WTC11 (cell line): ENCODE measurements around the gene FBN2. TPM values are rescaled to one million over a fixed set of nuclear protein-coding genes. Genes with fewer than 3 reads are reported as not detected.

Experiments used
- ATAC-seq: fragments of 200-7000 bp; cut with Tn5 transposase; 2 replicates; pipeline ENCODE4 v1.10.0; 2021; ENCODE audit warnings: mild to moderate bottlenecking, moderate library complexity
- CTCF ChIA-PET: fragments of 300-600 bp; sonication (Branson Sonifier 250); formaldehyde crosslinking; loops from one replicate; lab custom pipeline; 2021; ENCODE audit warnings: antibody characterized with exemption; lab: Charles Lee
- POLR2A ChIA-PET: fragments of 350-600 bp; sonication (Branson Sonifier 250); formaldehyde crosslinking; loops from one replicate; lab custom pipeline; 2021; ENCODE audit warnings: antibody characterized with exemption; lab: Charles Lee
- DNase-seq: peaks from one replicate; pipeline ENCODE4 v3.0.0; 2021; ENCODE audit warnings: low spot score
- H3K27ac Mint-ChIP-seq: 2 replicates; pipeline ENCODE4 v1.8.0; 2021; ENCODE audit warnings: mixed read lengths
- H3K27me3 Mint-ChIP-seq: 2 replicates; pipeline ENCODE4 v1.8.0; 2021; ENCODE audit warnings: low read depth, mild to moderate bottlenecking, moderate library complexity, mixed read lengths
- H3K36me3 Mint-ChIP-seq: 2 replicates; pipeline ENCODE4 v1.8.0; 2021; ENCODE audit warnings: mixed read lengths
- H3K4me1 Mint-ChIP-seq: 2 replicates; pipeline ENCODE4 v1.8.0; 2022; ENCODE audit warnings: mixed read lengths
- H3K4me3 Mint-ChIP-seq: 2 replicates; pipeline ENCODE4 v1.8.0; 2021; ENCODE audit warnings: mild to moderate bottlenecking, moderate library complexity, mixed read lengths
- H3K9me3 Mint-ChIP-seq: 2 replicates; pipeline ENCODE4 v1.8.0; 2021; ENCODE audit warnings: mixed read lengths
- AR ChIP-seq: fragments of 250-450 bp; sonication (Bioruptor Pico); IDR thresholded peaks from 2 replicates; pipeline ENCODE4 v1.9.0; 2021; ENCODE audit warnings: mild to moderate bottlenecking
- EMX1 ChIP-seq: fragments of 250-450 bp; sonication (Bioruptor Pico); IDR thresholded peaks from 2 replicates; pipeline ENCODE4 v1.8.0; 2021; ENCODE audit warnings: mild to moderate bottlenecking
- FOXP1 ChIP-seq: sonication (generic); formaldehyde crosslinking; IDR thresholded peaks from 2 replicates; pipeline ENCODE4 v1.8.0; 2022; ENCODE audit warnings: missing genetic modification reagents, mild to moderate bottlenecking, moderate library complexity, borderline replicate concordance
- JAZF1 ChIP-seq: fragments of 250-450 bp; sonication (Bioruptor Pico); IDR thresholded peaks from 2 replicates; pipeline ENCODE4 v1.9.0; 2021; ENCODE audit warnings: moderate library complexity, mild to moderate bottlenecking, inconsistent platforms
- NFATC4 ChIP-seq: fragments of 250-450 bp; sonication (Bioruptor Pico); IDR thresholded peaks from 2 replicates; pipeline ENCODE4 v1.9.0; 2021; ENCODE audit warnings: mild to moderate bottlenecking
- NFYB ChIP-seq: sonication (generic); formaldehyde crosslinking; conservative IDR thresholded peaks from 2 replicates; pipeline ENCODE4 v1.8.0; 2022; ENCODE audit warnings: low read depth, missing genetic modification reagents
- SOX15 ChIP-seq: fragments of 250-450 bp; sonication (Bioruptor Pico); IDR thresholded peaks from 2 replicates; pipeline ENCODE4 v1.9.0; 2021; ENCODE audit warnings: mild to moderate bottlenecking
- USF2 ChIP-seq: sonication (generic); formaldehyde crosslinking; IDR thresholded peaks from 2 replicates; pipeline ENCODE4 v1.8.1; 2023; ENCODE audit warnings: mild to moderate bottlenecking, missing genetic modification reagents, moderate library complexity
- ZNF219 ChIP-seq: sonication (generic); formaldehyde crosslinking; IDR thresholded peaks from 2 replicates; pipeline ENCODE4 v1.8.0; 2023; ENCODE audit warnings: missing genetic modification reagents, mild to moderate bottlenecking, borderline replicate concordance
- ZNF263 ChIP-seq: sonication (generic); formaldehyde crosslinking; IDR thresholded peaks from 2 replicates; pipeline ENCODE4 v1.8.1; 2022; ENCODE audit warnings: low read depth, mild to moderate bottlenecking, moderate library complexity, missing genetic modification reagents
- ZNF396 ChIP-seq: fragments of 250-450 bp; sonication (Bioruptor Pico); IDR thresholded peaks from 2 replicates; pipeline ENCODE4 v1.8.0; 2021; ENCODE audit warnings: mild to moderate bottlenecking, moderate library complexity, borderline replicate concordance
- ZNF671 ChIP-seq: fragments of 250-450 bp; sonication (Bioruptor Pico); IDR thresholded peaks from 2 replicates; pipeline ENCODE4 v1.8.0; 2021; ENCODE audit warnings: mild to moderate bottlenecking
- total RNA-seq: library from RNA; stranded (reverse); gene quantifications from 3 replicates; pipeline ENCODE4 v1.2.3, GENCODE V29; 2021
- TF ChIP-seq, protein P1 (sequence below): fragments of 200-600 bp; IDR thresholded peaks from 2 replicates; pipeline ENCODE4 v1.8.0; 2022; ENCODE audit warnings: antibody characterized with exemption
- TF ChIP-seq, protein P2 (sequence below): sonication (generic); formaldehyde crosslinking; IDR thresholded peaks from 2 replicates; pipeline ENCODE4 v1.8.1; 2023; ENCODE audit warnings: mild to moderate bottlenecking, missing genetic modification reagents, borderline replicate concordance
- TF ChIP-seq, protein P3 (sequence below): fragments of 250-450 bp; sonication (Bioruptor Pico); IDR thresholded peaks from 2 replicates; pipeline ENCODE4 v2.1.2; 2022; ENCODE audit warnings: mild to moderate bottlenecking, moderate library complexity

Gene FBN2
- total RNA-seq, 1 experiment from 2014 or later = 56.7 TPM

DNA sequence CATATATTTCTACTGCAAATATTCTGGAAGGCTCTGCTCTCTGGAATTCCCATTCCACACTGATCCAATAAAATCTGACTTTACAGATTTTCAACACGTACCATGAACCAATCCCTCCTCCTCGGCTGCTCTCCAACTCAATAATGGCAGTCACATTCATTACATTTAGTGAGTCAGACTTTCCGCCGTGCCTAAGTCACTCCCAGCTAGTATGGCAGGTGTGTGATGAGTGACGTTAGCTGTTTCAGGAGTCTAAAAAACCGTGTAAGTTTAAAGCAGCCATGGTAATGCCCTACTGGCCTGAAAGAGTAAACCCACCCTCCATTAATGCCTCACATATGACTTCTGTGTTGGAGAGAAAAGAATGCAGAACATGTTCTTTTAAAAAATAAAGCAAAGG lies 3.3 kb downstream of the FBN2 start (continued):
- TF ChIP-seq USF2 (CRISPR knock-in tag) = no peak
- no peak for TF ChIP-seq ZNF396 (CRISPR knock-in tag)
- no peak for TF ChIP-seq ZNF671 (CRISPR knock-in tag)
- no peak for TF ChIP-seq NFYB (CRISPR knock-in tag)
- no peak for TF ChIP-seq NFATC4 (CRISPR knock-in tag)
- no peak for TF ChIP-seq JAZF1 (CRISPR knock-in tag)
- TF ChIP-seq, all 79 proteins: peak for 0

DNA sequence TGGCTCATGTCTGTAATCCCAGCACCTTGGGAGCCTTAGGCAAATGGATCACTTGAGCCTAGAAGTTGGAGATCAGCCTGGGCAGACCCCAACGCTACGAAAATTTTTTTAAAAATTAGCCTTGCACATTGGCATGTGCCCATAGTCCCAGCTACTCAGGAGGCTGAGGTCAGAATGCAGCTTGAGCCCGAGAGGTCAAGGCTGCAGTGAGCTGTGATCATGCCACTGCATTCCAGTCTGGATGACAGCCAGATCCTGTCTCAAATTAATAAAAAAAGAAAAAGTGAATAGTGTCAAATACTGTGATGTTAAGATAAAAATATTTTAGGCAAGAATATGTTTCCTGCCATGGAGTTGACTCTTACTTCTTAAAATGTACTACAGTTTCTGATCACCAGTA lies 5.3 kb downstream of the FBN2 start:
- POLR2A ChIA-PET = no interaction called here

More for the DNA sequence above, 5.3 kb downstream of the FBN2 start:
- Mint-ChIP-seq H3K9me3 (peaks cover 4% of the 10 kb centered on the region; the same call in 1 of the 2 replicates), H3K27me3 (peaks cover 31% of the 10 kb centered on the region), H3K4me1 (peaks cover 26% of the 10 kb centered on the region), H3K36me3 (peaks cover 17% of the 10 kb centered on the region), H3K27ac (no peak overlapping the region), H3K4me3 (no peak overlapping the region)
- ATAC-seq (no peak), DNase-seq (no peak)
- TF ChIP-seq, protein P1, sequence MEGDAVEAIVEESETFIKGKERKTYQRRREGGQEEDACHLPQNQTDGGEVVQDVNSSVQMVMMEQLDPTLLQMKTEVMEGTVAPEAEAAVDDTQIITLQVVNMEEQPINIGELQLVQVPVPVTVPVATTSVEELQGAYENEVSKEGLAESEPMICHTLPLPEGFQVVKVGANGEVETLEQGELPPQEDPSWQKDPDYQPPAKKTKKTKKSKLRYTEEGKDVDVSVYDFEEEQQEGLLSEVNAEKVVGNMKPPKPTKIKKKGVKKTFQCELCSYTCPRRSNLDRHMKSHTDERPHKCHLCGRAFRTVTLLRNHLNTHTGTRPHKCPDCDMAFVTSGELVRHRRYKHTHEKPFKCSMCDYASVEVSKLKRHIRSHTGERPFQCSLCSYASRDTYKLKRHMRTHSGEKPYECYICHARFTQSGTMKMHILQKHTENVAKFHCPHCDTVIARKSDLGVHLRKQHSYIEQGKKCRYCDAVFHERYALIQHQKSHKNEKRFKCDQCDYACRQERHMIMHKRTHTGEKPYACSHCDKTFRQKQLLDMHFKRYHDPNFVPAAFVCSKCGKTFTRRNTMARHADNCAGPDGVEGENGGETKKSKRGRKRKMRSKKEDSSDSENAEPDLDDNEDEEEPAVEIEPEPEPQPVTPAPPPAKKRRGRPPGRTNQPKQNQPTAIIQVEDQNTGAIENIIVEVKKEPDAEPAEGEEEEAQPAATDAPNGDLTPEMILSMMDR = no peak
- TF ChIP-seq SOX15 (CRISPR knock-in tag) (no peak), ZNF671 (CRISPR knock-in tag) (no peak), ZNF219 (no peak), ZNF263 (CRISPR knock-in tag) (no peak), EMX1 (CRISPR knock-in tag) (no peak), AR (CRISPR knock-in tag) (no peak), FOXP1 (CRISPR knock-in tag) (no peak)
- TF ChIP-seq, protein P2, sequence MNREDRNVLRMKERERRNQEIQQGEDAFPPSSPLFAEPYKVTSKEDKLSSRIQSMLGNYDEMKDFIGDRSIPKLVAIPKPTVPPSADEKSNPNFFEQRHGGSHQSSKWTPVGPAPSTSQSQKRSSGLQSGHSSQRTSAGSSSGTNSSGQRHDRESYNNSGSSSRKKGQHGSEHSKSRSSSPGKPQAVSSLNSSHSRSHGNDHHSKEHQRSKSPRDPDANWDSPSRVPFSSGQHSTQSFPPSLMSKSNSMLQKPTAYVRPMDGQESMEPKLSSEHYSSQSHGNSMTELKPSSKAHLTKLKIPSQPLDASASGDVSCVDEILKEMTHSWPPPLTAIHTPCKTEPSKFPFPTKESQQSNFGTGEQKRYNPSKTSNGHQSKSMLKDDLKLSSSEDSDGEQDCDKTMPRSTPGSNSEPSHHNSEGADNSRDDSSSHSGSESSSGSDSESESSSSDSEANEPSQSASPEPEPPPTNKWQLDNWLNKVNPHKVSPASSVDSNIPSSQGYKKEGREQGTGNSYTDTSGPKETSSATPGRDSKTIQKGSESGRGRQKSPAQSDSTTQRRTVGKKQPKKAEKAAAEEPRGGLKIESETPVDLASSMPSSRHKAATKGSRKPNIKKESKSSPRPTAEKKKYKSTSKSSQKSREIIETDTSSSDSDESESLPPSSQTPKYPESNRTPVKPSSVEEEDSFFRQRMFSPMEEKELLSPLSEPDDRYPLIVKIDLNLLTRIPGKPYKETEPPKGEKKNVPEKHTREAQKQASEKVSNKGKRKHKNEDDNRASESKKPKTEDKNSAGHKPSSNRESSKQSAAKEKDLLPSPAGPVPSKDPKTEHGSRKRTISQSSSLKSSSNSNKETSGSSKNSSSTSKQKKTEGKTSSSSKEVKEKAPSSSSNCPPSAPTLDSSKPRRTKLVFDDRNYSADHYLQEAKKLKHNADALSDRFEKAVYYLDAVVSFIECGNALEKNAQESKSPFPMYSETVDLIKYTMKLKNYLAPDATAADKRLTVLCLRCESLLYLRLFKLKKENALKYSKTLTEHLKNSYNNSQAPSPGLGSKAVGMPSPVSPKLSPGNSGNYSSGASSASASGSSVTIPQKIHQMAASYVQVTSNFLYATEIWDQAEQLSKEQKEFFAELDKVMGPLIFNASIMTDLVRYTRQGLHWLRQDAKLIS (CRISPR knock-in tag) = no peak
- TF ChIP-seq, protein P3, sequence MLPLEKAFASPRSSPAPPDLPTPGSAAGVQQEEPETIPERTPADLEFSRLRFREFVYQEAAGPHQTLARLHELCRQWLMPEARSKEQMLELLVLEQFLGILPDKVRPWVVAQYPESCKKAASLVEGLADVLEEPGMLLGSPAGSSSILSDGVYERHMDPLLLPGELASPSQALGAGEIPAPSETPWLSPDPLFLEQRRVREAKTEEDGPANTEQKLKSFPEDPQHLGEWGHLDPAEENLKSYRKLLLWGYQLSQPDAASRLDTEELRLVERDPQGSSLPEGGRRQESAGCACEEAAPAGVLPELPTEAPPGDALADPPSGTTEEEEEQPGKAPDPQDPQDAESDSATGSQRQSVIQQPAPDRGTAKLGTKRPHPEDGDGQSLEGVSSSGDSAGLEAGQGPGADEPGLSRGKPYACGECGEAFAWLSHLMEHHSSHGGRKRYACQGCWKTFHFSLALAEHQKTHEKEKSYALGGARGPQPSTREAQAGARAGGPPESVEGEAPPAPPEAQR = no peak
- CTCF ChIA-PET = no interaction called here
